Thymus (tissue), 14 donors: ENCODE measurements around the gene CHSY1. TPM values are rescaled to one million over a fixed set of nuclear protein-coding genes. Genes with fewer than 3 reads are reported as not detected.
A peak's percentile ranks its signal among the peaks of the same experiment; 100 is the strongest.

ENCODE experiments used
- DNase-seq, 9 donors: peaks; one replicate each; pipeline ENCODE4 v3.0.0-alpha.2; 2013; ENCODE audit warnings: low spot score in 9 of 9, low read depth in 6 of 9, missing footprints in 1 of 9
- H3K27ac ChIP-seq, 2 donors: one replicate each; pipeline ENCODE4 v1.5.1; 2013; ENCODE audit warnings: control low read depth in 1 of 2, low read depth in 1 of 2, low read length in 1 of 2, mild to moderate bottlenecking in 1 of 2, moderate library complexity in 1 of 2
- H3K27me3 ChIP-seq, 2 donors: one replicate each; pipeline ENCODE4 v1.5.1; 2013; ENCODE audit warnings: low read length in 1 of 2; ENCODE audit not compliant: control insufficient read depth in 2 of 2, insufficient read depth in 1 of 2
- H3K36me3 ChIP-seq, 2 donors: one replicate each; pipeline ENCODE4 v1.5.1; 2013; ENCODE audit warnings: low read length in 1 of 2, mild to moderate bottlenecking in 1 of 2, moderate library complexity in 1 of 2; ENCODE audit not compliant: control insufficient read depth in 2 of 2, insufficient read depth in 2 of 2
- H3K4me1 ChIP-seq, 2 donors: one replicate each; pipeline ENCODE4 v1.5.1; 2013; ENCODE audit warnings: low read length in 2 of 2; ENCODE audit not compliant: control insufficient read depth in 2 of 2, insufficient read depth in 2 of 2
- H3K4me3 ChIP-seq, 2 donors: one replicate each; pipeline ENCODE4 v1.5.1; 2013; ENCODE audit warnings: low read length in 2 of 2, control low read depth in 1 of 2, mild to moderate bottlenecking in 1 of 2
- H3K9me3 ChIP-seq, 2 donors: one replicate each; pipeline ENCODE4 v1.5.1; 2013; ENCODE audit warnings: low read length in 1 of 2, mild to moderate bottlenecking in 1 of 2; ENCODE audit not compliant: control insufficient read depth in 2 of 2, insufficient read depth in 1 of 2
- WGBS: extraction: QIAGEN DNeasy Blood & Tissue Kit; methylation state at CpG from one replicate; pipeline ENCODE4 v1.1.7; 2013; 5-methylcytosine and 5-hydroxymethylcytosine counted together
- long read RNA-seq, 10 donors: transcript quantifications; one replicate each; lab custom pipeline, GENCODE V29; 2026
- polyA plus RNA-seq: library from polyadenylated mRNA; stranded (reverse); fragments of 200-250 nt; gene quantifications from one replicate; pipeline ENCODE4 v1.2.3, GENCODE V29; 2013
- total RNA-seq: library from RNA; stranded (reverse); fragments of 120-200 nt; gene quantifications from one replicate; pipeline ENCODE4 v1.2.4, GENCODE V29; 2013
- donor health status: healthy.

CHSY1 gene, protein sequence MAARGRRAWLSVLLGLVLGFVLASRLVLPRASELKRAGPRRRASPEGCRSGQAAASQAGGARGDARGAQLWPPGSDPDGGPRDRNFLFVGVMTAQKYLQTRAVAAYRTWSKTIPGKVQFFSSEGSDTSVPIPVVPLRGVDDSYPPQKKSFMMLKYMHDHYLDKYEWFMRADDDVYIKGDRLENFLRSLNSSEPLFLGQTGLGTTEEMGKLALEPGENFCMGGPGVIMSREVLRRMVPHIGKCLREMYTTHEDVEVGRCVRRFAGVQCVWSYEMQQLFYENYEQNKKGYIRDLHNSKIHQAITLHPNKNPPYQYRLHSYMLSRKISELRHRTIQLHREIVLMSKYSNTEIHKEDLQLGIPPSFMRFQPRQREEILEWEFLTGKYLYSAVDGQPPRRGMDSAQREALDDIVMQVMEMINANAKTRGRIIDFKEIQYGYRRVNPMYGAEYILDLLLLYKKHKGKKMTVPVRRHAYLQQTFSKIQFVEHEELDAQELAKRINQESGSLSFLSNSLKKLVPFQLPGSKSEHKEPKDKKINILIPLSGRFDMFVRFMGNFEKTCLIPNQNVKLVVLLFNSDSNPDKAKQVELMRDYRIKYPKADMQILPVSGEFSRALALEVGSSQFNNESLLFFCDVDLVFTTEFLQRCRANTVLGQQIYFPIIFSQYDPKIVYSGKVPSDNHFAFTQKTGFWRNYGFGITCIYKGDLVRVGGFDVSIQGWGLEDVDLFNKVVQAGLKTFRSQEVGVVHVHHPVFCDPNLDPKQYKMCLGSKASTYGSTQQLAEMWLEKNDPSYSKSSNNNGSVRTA
- total RNA-seq (13.1 TPM), polyA plus RNA-seq (14.9 TPM)
- long read RNA-seq, donor 1, full-length matches to known transcripts, result 3 of 3 reads
- long read RNA-seq, donor 1, partial matches to known transcripts, result 0 of 3 reads
- long read RNA-seq, donor 1, other reads (novel, unspliced or antisense), result 0 of 3 reads
- long read RNA-seq, donor 2, result 0 reads
- long read RNA-seq, donor 3, full-length matches to known transcripts, result 3 of 3 reads
- long read RNA-seq, donor 3, partial matches to known transcripts, result 0 of 3 reads
- long read RNA-seq, donor 3, other reads (novel, unspliced or antisense), result 0 of 3 reads
- long read RNA-seq, donor 4, full-length matches to known transcripts, result 4 of 18 reads
- long read RNA-seq, donor 4, partial matches to known transcripts, result 14 of 18 reads
- long read RNA-seq, donor 4, other reads (novel, unspliced or antisense), result 0 of 18 reads
- long read RNA-seq, donor 5, full-length matches to known transcripts, result 8 of 16 reads
- long read RNA-seq, donor 5, partial matches to known transcripts, result 8 of 16 reads
- long read RNA-seq, donor 5, other reads (novel, unspliced or antisense), result 0 of 16 reads
- long read RNA-seq, donor 6, full-length matches to known transcripts, result 3 of 3 reads
- long read RNA-seq, donor 6, partial matches to known transcripts, result 0 of 3 reads
- long read RNA-seq, donor 6, other reads (novel, unspliced or antisense), result 0 of 3 reads
- long read RNA-seq, donor 7, full-length matches to known transcripts, result 5 of 16 reads
- long read RNA-seq, donor 7, partial matches to known transcripts, result 11 of 16 reads
- long read RNA-seq, donor 7, other reads (novel, unspliced or antisense), result 0 of 16 reads
- long read RNA-seq, donor 8, full-length matches to known transcripts, result 5 of 5 reads
- long read RNA-seq, donor 8, partial matches to known transcripts, result 0 of 5 reads
- long read RNA-seq, donor 8, other reads (novel, unspliced or antisense), result 0 of 5 reads
- long read RNA-seq, donor 9, full-length matches to known transcripts, result 3 of 3 reads
- long read RNA-seq, donor 9, partial matches to known transcripts, result 0 of 3 reads
- long read RNA-seq, donor 9, other reads (novel, unspliced or antisense), result 0 of 3 reads
- long read RNA-seq, donor 10, full-length matches to known transcripts, result 9 of 17 reads
- long read RNA-seq, donor 10, partial matches to known transcripts, result 8 of 17 reads
- long read RNA-seq, donor 10, other reads (novel, unspliced or antisense), result 0 of 17 reads

DNA sequence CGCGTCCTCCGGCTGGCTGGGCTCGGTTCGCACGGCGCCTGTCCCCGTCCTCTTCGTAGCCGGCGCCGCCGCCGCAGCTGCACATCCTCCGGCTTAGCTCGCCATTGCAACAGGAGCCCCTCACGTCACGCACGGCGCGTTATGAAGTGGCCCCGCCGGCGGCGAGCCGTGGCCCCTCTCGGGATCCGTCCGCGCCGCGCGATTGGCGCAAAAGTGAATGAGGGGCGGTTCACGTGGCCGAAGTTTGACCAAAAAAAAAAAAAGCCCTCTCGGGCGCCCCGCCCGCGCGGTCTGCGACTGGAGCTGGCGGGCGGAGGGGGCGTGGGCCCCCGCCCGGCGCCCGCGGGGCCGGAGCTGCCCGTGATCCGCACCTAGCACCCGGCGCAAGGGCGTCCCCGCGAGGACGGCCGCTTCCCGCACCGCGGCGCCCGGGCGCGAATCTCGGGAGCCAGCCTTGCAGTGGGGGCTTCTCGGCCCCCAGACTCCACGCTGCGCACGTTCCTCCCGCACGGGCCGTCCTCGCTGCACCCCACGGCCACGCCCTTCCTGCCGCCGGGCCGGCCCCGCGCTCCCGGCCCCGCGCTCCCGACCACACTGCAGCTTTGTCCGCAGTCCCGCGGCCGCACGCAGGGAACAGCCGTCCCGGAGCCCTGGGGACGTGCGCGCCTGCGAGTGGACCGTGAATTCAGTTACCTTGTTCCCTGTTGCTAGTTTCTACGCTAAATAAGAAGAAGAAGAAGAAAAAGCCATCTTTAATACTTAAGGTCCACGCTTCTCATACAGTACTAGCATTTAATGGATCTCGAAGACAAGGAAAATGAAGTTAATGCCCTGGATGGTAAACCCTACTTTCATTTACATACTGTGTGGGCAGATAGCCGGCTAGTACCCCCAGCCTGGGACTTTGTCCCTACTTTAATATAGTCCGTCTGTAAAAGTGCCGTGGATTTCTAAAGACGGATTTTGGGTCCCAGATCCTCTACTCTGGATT, at the start of gene CHSY1:
TSS of gene CHSY1 (minus strand) at position 219 of the 991 bp plus-strand sequence. CDS start 592 bp downstream, outside the sequence.
- 1% methylated on average over 108 of the region's 108 CpGs for WGBS
- Histone ChIP-seq H3K27me3 (peaks cover 3 to 27% of the 10 kb centered on the region in 2 donors), H3K4me1 (peaks cover 6 to 10% of the 10 kb centered on the region in 2 donors), H3K27ac (peak within 1 kb of the TSS; percentile 37 to 84), H3K9me3 (no peaks in the 10 kb centered on the region), H3K36me3 (no peaks in the 10 kb centered on the region), H3K4me3 (peak within 1 kb of the TSS; percentile 57 to 82)
- DNase-seq, result peak in 7 of 9 donors; percentile 38 to 83 (median 68)

DNA sequence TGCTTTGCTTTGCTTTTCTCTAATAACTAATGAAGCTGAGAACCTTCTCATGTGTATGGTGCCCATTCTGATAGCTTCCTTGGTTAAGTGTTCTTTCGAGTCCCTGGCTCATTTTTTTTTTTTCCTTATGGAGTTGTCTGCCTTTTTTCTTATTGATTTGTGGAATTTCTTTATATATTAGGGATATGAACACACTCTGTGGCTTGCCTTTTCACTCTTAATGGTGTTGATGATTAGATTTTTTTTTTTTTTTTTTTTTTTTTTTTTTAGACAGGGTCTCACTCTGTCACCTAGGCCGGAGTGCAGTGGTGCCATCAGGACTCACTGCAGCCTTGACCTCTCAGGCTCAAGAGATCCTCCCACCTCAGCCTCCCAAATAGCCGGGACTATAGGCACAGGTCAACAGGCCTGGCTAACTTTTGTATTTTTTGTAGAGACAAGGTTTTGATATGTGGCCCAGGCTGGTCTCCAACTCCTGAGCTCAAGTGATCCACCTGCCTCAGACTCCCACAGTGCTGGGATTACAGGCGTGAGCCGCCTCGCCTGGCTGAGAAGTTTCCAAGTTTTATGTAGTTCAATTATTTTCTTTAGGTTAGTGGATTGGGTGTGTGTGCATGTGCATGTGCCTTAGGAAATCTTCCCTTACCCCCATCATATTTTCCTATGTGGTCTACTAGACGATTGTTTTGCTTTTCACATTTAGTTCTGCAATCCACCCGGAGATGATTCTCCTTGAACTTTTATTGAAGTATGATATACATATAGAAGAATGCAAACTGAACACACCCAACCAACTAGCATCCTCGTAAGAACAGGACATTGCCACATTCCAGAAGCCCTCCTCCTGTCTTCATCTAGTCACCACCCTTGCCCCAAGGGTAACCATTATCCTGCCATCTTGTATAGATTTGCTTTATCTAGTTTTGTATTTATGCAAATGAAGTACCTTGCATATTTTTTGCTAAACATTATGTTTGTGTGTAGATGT, 44.9 kb upstream of the CHSY1 start:
- H3K4me3 ChIP-seq, result no peak overlapping the region
- 94% methylated on average over 9 of the region's 9 CpGs for WGBS
- peaks cover 0 to 7% of the 10 kb centered on the region in 2 donors for H3K36me3 ChIP-seq
- H3K27ac ChIP-seq, result no peak overlapping the region
- H3K27me3 ChIP-seq, result no peaks in the 10 kb centered on the region
- peaks cover 10 to 12% of the 10 kb centered on the region in 2 donors for H3K4me1 ChIP-seq
- H3K9me3 ChIP-seq, result no peaks in the 10 kb centered on the region
- DNase-seq, result no peak

DNA sequence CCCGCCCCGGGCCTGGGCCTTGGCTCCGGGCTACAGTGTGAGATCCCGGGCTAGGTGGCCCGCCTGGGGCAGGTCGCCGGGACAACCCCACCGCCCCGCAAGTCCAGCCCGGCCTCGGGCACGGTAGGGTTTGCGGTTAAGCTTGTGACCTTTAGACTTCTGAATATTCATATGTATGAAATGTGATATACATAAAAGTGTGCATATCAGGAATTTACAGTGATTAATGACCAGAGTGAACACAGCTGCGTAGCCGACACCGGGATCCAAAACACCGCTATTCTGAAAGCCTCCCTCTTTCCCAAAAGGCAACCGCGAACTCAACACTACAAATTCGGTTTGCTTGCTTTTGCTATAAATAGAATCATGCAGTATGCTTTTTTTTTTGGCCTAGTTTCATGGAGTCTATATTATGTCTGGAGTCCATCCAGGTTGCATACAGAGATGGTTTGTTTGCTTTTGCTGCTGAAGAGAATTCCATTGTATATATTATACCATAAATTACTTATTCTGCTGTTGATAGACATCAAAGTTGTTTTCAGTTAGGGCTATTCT, 43.8 kb upstream of the CHSY1 start:
- peak overlapping the region; percentile 95 to 97 for H3K4me3 ChIP-seq

DNA sequence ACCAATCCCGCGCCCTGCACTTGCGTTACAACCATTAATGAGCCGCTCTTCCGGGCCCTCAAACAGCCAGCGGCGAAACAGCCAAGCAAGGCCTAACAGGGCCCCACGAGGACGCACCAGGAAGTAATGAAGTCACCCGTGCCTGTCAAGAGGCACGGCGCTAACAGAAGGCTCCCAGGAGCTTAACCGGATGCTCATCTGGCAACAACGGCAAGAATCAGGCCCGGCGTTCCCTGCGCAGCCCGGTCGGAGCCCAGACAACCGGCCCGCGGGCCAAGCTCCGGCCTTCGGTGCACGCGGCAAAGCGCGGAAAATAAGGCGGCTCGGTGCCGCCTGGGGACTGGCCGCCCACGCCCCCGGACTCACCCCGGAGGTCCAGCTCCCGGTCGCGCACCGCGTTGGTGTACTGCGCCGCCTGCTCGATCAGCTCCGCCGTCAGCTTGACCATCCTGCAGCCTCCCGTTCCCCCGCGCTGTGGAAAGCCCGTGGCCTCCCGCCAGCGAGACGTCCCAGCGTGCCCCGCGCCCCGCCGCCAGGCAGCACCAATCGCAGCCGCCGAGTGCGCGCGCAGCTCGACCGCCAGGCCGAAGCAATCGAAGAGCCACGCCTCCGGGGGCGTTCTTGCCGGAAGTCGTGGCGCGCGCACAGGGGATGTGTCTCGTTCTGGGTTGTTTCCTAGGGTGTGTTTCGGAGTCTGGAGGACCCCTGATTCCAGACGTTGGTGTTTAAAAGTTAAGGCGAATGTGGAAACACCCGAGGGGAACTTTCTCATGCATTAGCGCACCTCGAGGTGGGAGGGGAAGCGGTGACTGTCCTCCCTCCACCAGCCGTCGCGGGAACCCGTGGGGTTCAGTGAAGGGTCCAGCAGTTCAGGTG, 43.1 kb upstream of the CHSY1 start, which contains the start of gene SNRPA1:
TSS of gene SNRPA1 (minus strand) at position 518 of the 876 bp plus-strand sequence. CDS start at position 448, 70 bp downstream.
- H3K4me1 ChIP-seq, result peaks cover 10 to 12% of the 10 kb centered on the region in 2 donors
- no peaks in the 10 kb centered on the region for H3K9me3 ChIP-seq
- H3K36me3 ChIP-seq, result peaks cover 0 to 14% of the 10 kb centered on the region in 2 donors
- no peaks in the 10 kb centered on the region for H3K27me3 ChIP-seq
- under 1% methylated on average over 87 of the region's 87 CpGs for WGBS
- H3K4me3 ChIP-seq, result peak within 1 kb of the TSS; percentile 95 to 97
- H3K27ac ChIP-seq, result peak within 1 kb of the TSS; percentile 94 to 96
- peak in 8 of 9 donors; percentile 85 to 97 (median 93) for DNase-seq

More for the DNA sequence above, 43.8 kb upstream of the CHSY1 start:
- Histone ChIP-seq H3K4me1 (peaks cover 10 to 12% of the 10 kb centered on the region in 2 donors), H3K36me3 (peaks cover 0 to 7% of the 10 kb centered on the region in 2 donors), H3K9me3 (no peaks in the 10 kb centered on the region), H3K27me3 (no peaks in the 10 kb centered on the region), H3K27ac (peak overlapping the region; percentile 87 to 88)
- DNase-seq, result peak in 1 of 9 donors; percentile 8
- 3% methylated on average over 20 of the region's 20 CpGs for WGBS

DNA sequence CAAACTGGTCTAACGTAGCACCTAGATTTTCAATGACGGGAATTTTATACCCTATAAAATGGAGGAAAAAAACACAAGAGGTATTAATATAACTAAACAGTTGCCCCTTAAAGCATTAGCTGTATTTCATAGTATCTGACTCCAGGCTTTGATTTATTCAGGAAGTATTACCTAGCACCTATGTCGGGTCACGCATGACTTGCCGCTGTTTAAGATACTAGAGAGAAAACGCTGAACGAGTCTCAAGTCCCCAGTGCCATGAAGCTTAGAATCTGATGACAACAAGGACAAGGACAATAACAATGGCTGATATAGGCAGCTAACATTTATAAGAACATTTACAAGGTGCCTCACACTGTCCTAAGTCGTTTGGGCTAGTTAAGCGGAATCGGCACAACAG, 41.3 kb upstream of the CHSY1 start:
- no peak for DNase-seq
- Histone ChIP-seq H3K4me1 (peaks cover 10 to 12% of the 10 kb centered on the region in 2 donors), H3K27me3 (no peaks in the 10 kb centered on the region), H3K9me3 (no peaks in the 10 kb centered on the region), H3K4me3 (peak overlapping the region; percentile 95 to 97), H3K27ac (no peak overlapping the region), H3K36me3 (peaks cover 0 to 28% of the 10 kb centered on the region in 2 donors)
- WGBS, result 87% methylated on average over 10 of the region's 10 CpGs
